HCT116 (cell line): ENCODE measurements around the gene SLC25A19. TPM values are rescaled to one million over a fixed set of nuclear protein-coding genes. Genes with fewer than 3 reads are reported as not detected.

ENCODE experiments used
- ATAC-seq: fragments of 200-7000 bp; cut with Tn5 transposase; 2 replicates; pipeline ENCODE4 v1.9.1; 2020; ENCODE audit warnings: mild to moderate bottlenecking, moderate library complexity
- BruUV-seq: library from RNA; stranded (reverse); fragments of 400-500 nt; replicated peaks from 2 replicates; lab custom pipeline; 2021; lab: Mats Ljungman, UMichigan
- CTCF ChIA-PET: fragments of 300-600 bp; sonication (Branson Sonifier 250); formaldehyde crosslinking; loops from one replicate; lab custom pipeline; 2021; ENCODE audit warnings: antibody characterized with exemption; lab: Charles Lee
- POLR2A ChIA-PET: fragments of 300-600, 350-600 bp; sonication (Branson Sonifier 250); formaldehyde crosslinking; loops from one replicate; lab custom pipeline; 2021; ENCODE audit warnings: antibody characterized with exemption; lab: Charles Lee
- RAD21 ChIA-PET, 2 experiments: fragments of 300-600 bp; sonication (Branson Sonifier 250); formaldehyde crosslinking; loops; one replicate each; lab custom pipeline; 2023; ENCODE audit warnings: low total read pairs in 2 of 2; ENCODE audit not compliant: uncharacterized antibody in 2 of 2, unreplicated experiment in 2 of 2, low non-redundant PET in 1 of 2; lab: Charles Lee
- DNase-seq: peaks from one replicate; pipeline ENCODE4 v3.0.0-alpha.2; 2010; ENCODE audit warnings: low read depth, low spot score
- H2AFZ ChIP-seq: fragments of 200-600 bp; shearing (Covaris generic), sonication (generic); 2 replicates; pipeline ENCODE4 v1.6.1; 2017; ENCODE audit warnings: low read depth, mixed run types, mixed read lengths, antibody characterized with exemption, low read length; ENCODE audit not compliant: poor library complexity, severe bottlenecking
- H3K27ac ChIP-seq: 2 replicates; pipeline ENCODE4 v1.5.1; 2012; ENCODE audit warnings: low read depth, low read length
- H3K27me3 ChIP-seq: fragments of 200-600 bp; sonication (generic); 2 replicates; pipeline ENCODE4 v1.6.1; 2016; ENCODE audit warnings: mixed run types, low read length, mixed read lengths; ENCODE audit not compliant: insufficient read depth
- H3K36me3 ChIP-seq, 2 experiments: fragments of 200-500 bp in 1 of 2; fragments of 200-600 bp in 1 of 2; sonication (Bioruptor generic) in 1 of 2; sonication (generic) in 1 of 2; 2 replicates each; pipeline versions ENCODE4 v1.5.1 to v1.6.1; 2014 to 2016; ENCODE audit warnings: low read length in 2 of 2, inconsistent platforms in 1 of 2, mixed read lengths in 1 of 2, mixed run types in 1 of 2; ENCODE audit not compliant: insufficient read depth in 2 of 2, control insufficient read depth in 1 of 2
- H3K4me1 ChIP-seq, 2 experiments: fragments of 200-600 bp in 1 of 2; sonication (generic) in 1 of 2; 2 replicates each; pipeline versions ENCODE4 v1.5.1 to v1.6.1; 2012 to 2017; ENCODE audit warnings: low read length in 2 of 2, inconsistent platforms in 1 of 2, mild to moderate bottlenecking in 1 of 2, mixed read lengths in 1 of 2, mixed run types in 1 of 2, moderate library complexity in 1 of 2; ENCODE audit not compliant: insufficient read depth in 2 of 2, control insufficient read depth in 1 of 2
- H3K4me2 ChIP-seq: fragments of 200-600 bp; sonication (generic); 2 replicates; pipeline ENCODE4 v1.6.1; 2017; ENCODE audit warnings: mixed run types, low read length, mixed read lengths
- H3K4me3 ChIP-seq, 2 experiments: fragments of 200-600 bp in 1 of 2; sonication (generic) in 1 of 2; replicated peaks in 1 of 2; 2 replicates each; pipeline ENCODE4 v1.5.1; 2011 to 2016; ENCODE audit warnings: low read length in 2 of 2, control low read depth in 1 of 2, low read depth in 1 of 2, mild to moderate bottlenecking in 1 of 2, mixed read lengths in 1 of 2, mixed run types in 1 of 2
- H3K79me2 ChIP-seq: fragments of 200-600 bp; sonication (generic); 2 replicates; pipeline ENCODE4 v1.6.1; 2017; ENCODE audit warnings: mild to moderate bottlenecking, mixed run types, low read length, moderate library complexity, mixed read lengths; ENCODE audit not compliant: insufficient read depth
- H3K9ac ChIP-seq: fragments of 200-600 bp; sonication (generic); 2 replicates; pipeline ENCODE4 v1.6.1; 2016; ENCODE audit warnings: low read length, mixed read lengths
- H3K9me2 ChIP-seq: fragments of 200-600 bp; sonication (generic), shearing (Covaris generic); 2 replicates; pipeline ENCODE4 v1.6.1; 2017; ENCODE audit warnings: mixed run types, mild to moderate bottlenecking, moderate library complexity; ENCODE audit not compliant: insufficient read depth
- H3K9me3 ChIP-seq, 2 experiments: fragments of 200-500 bp in 1 of 2; fragments of 200-600 bp in 1 of 2; sonication (Bioruptor generic) in 1 of 2; sonication (generic) in 1 of 2; 2 replicates each; pipeline ENCODE4 v1.6.1; 2014 to 2017; ENCODE audit warnings: low read length in 2 of 2, mixed read lengths in 2 of 2, inconsistent platforms in 1 of 2, low read depth in 1 of 2, mild to moderate bottlenecking in 1 of 2, mixed run types in 1 of 2, moderate library complexity in 1 of 2; ENCODE audit not compliant: control insufficient read depth in 1 of 2, insufficient read depth in 1 of 2
- H4K20me1 ChIP-seq: fragments of 200-600 bp; sonication (generic), shearing (Covaris generic); 2 replicates; pipeline ENCODE4 v1.6.1; 2017; ENCODE audit warnings: mixed run types, mild to moderate bottlenecking, moderate library complexity; ENCODE audit not compliant: insufficient read depth
- CTCF ChIP-seq, 3 experiments: fragments of 200-600 bp in 1 of 3; sonication (generic) in 1 of 3; IDR thresholded peaks in 2 of 3; conservative IDR thresholded peaks in 1 of 3; 2 replicates each; pipeline ENCODE4 v1.5.1; 2012 to 2017; ENCODE audit warnings: low read depth in 2 of 3, low read length in 2 of 3, antibody characterized with exemption in 1 of 3, borderline replicate concordance in 1 of 3, control low read depth in 1 of 3, mild to moderate bottlenecking in 1 of 3, mixed read lengths in 1 of 3, mixed run types in 1 of 3, moderate library complexity in 1 of 3; ENCODE audit not compliant: insufficient read depth in 1 of 3
- EZH2 ChIP-seq: fragments of 200-600 bp; sonication (generic); IDR thresholded peaks from 2 replicates; pipeline ENCODE4 v1.6.1; 2017; ENCODE audit warnings: antibody characterized with exemption, mixed run types
- JUND ChIP-seq: IDR thresholded peaks from 2 replicates; pipeline ENCODE4 v1.6.1; 2012
- REST ChIP-seq: IDR thresholded peaks from 2 replicates; pipeline ENCODE4 v1.6.1; 2012; ENCODE audit warnings: low read depth
- YY1 ChIP-seq: IDR thresholded peaks from 2 replicates; pipeline ENCODE4 v1.6.1; 2011; ENCODE audit warnings: low read length, low read depth, moderate library complexity, mild to moderate bottlenecking; ENCODE audit not compliant: insufficient replicate concordance; ENCODE audit errors: extremely low read depth
- intact Hi-C: fragments of 100-400 bp; cut with micrococcal nuclease; formaldehyde crosslinking; loops from 2 replicates; pipeline ENCODE4 v1.10.0; 2022
- total RNA-seq: library from RNA; stranded (reverse); gene quantifications from one replicate; pipeline ENCODE4 v1.2.1, GENCODE V29; 2021; ENCODE audit not compliant: unreplicated experiment

SLC25A19 gene
- total RNA-seq, 1 experiment from 2014 or later = 38.7 TPM

GRCh38 chr17:75228847-75229246 is 60.4 kb downstream of the SLC25A19 start:
- H3K4me2 ChIP-seq = no peak overlapping the region
- POLR2A ChIA-PET = no interaction called here
- no peak overlapping the region for H3K9ac ChIP-seq
- H3K4me1 ChIP-seq = no peaks in the 10 kb centered on the region
- intact Hi-C loops = no loop called here
- no peak for ATAC-seq
- H3K27ac ChIP-seq = no peak overlapping the region
- no peaks in the 10 kb centered on the region for H3K9me3 ChIP-seq
- no peak for TF ChIP-seq CTCF (IDR thresholded peaks at IDR 0.05 in 2 of 3, conservative IDR thresholded peaks at IDR 0.05 in 1 of 3; ENCODE audit: borderline replicate concordance in 1 of 3, insufficient read depth in 1 of 3, low read depth in 2 of 3, low read length in 2 of 3)
- no peak for TF ChIP-seq JUND
- no peak for TF ChIP-seq REST
- no peak for TF ChIP-seq YY1
- no peak for TF ChIP-seq EZH2
- TF ChIP-seq, all 23 proteins: peak for 0
- Histone ChIP-seq H3K79me2 (peaks cover under 1% of the 10 kb centered on the region; the same call in 1 of the 2 replicates), H2AFZ (no peak overlapping the region), H3K27me3 (no peaks in the 10 kb centered on the region), H3K9me2 (no peaks in the 10 kb centered on the region), H4K20me1 (no peaks in the 10 kb centered on the region), H3K4me3 (no peak overlapping the region), H3K36me3 (peaks cover 49 to 89% of the 10 kb centered on the region in 2 experiments; a peak in 3 of 4 replicates)
- ChIA-PET CTCF (interaction anchor here (0.9 to 2.3 kb wide), 3 partner anchors 12 to 267 kb away, joined by 3 to 8 read pairs (median 4); no protein-coding TSS in a partner anchor), RAD21 (no interaction called here)
- BruUV-seq = no TSS peak
- no peak for DNase-seq
